ENCODE results near the gene SAXO1.

- TF ChIP-seq POLR2A (IDR thresholded peaks at IDR 0.05) (no peak), CTCF (IDR thresholded peaks at IDR 0.05) (no peak)
Measured at GRCh38 chr9:18905883-18906629, 127.0 kb downstream of the SAXO1 start.

Data from body of pancreas (tissue), 4 donors.